ENCODE results near the gene SMYD3. TPM values are rescaled to one million over a fixed set of nuclear protein-coding genes. Genes with fewer than 3 reads are reported as not detected.

SMYD3 gene
- total RNA-seq, 1 donor from 2014 or later: 26.7 TPM

DNA sequence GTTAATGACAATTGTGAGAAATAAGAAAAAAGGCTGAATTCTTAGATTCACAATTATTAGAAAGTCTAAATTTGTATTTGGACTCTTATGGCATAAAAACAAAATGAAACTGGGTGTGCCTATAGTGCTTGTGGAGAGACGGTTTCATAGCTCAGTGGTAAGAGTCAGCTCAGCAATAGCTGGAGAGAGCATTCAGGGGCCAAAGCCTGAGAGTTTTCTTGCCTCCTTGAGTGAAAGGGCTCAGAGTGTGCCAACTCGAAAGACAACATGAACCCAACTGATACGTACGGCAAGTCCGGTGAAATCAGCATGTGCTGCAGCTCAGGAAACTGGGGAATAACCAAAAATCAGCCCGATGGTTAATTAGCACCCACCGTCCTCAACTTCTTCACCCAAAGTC, 577.9 kb downstream of the SMYD3 start:
- DNase-seq (ENCODE audit: low read depth, low spot score): no peak

DNA sequence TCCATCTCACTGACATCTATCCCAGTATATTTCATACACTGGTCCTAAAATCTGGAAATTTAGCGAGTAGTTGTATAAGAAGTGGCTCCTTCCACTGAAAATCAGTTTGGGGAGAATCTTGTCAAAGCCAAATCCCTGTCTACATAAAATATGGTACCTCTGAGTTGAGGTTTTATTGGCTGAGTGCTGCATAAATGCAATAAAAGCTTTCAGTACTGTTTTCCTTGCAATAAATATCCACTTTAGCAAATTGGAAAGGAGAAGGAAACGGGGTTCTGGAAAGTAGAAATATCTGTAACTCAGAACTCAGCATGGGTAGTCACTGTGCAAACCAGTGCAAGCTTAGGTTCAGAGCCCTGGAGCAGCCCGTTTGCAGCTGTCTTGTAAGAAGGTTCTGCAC, 580.2 kb downstream of the SMYD3 start:
- DNase-seq (ENCODE audit: low read depth, low spot score): no peak

DNA sequence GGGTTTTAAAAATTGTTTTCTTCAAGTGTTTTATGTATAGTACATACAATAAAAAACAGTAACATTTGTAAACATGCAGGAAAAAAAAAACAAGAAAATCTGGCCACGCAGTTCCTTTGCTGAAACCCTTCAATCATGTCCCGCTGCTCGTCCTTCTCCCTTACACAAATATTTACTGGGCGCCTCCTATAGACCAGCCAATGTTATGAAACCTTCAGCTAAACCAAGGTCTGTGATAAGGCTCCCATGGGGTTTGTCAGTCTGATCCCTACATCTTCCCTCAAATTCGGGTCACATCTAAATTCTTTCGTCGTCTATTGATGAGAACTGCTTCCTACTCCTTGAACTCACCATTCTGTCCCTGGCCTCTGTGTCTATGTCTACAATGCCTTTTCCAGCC, 583.9 kb downstream of the SMYD3 start:
- DNase-seq (ENCODE audit: low read depth, low spot score): no peak

DNA sequence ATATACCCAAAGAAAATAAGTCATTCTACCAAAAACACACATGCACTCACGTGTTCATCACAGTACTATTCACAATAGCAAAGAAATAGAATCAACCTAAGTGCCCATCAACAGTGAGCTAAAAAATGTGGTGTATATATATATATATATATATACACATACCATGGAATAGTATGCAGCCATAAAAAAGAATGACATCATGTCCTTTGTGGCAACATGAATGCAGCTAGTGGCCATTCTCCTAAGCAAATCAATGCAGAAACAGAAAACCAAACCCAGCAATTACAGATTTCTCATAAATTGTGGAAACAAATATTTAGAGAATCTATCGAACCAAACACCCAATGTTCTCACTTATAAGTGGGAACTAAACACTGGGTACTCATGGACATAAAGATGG, 585.7 kb downstream of the SMYD3 start:
- DNase-seq (ENCODE audit: low read depth, low spot score): no peak

DNA sequence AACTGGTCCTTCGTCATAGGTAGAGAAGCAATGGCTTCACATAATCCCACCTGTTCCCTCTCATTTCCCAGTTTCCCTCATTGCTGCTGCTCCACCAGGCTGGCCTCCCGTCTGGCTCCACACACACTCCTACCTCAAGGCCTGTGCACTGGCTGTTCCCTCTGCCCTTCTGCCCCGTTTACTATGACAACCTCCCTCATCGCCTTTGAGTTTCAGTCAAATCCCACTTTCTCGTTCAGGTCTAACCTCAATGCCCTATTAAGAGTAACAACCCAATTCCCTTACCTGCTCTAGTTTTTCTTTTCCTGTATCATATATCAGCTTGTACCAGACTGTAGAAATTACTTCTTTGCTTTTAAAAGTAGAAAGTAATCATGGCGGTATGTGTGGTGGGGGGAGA, 589.7 kb downstream of the SMYD3 start:
- no peak for DNase-seq (ENCODE audit: low read depth, low spot score)

DNA sequence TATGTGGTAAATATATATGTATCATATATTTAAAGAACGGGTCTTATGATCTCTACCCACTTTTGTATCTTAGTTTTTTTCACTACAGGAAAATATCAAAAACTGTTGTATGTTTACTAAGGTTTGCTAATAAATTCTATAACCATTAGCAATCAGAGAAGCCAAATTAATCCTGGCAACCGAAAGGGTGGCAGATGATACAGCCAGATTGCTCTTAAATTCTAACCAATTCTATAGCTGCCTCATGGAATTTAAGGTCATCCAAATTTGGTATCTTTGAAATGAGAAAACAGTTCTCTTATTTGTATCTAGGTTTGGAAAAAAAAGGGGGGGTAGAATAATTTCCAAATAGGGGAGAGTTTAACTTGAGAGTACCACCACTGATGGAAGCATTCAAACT, 591.2 kb downstream of the SMYD3 start:
- DNase-seq (ENCODE audit: low read depth, low spot score): no peak

DNA sequence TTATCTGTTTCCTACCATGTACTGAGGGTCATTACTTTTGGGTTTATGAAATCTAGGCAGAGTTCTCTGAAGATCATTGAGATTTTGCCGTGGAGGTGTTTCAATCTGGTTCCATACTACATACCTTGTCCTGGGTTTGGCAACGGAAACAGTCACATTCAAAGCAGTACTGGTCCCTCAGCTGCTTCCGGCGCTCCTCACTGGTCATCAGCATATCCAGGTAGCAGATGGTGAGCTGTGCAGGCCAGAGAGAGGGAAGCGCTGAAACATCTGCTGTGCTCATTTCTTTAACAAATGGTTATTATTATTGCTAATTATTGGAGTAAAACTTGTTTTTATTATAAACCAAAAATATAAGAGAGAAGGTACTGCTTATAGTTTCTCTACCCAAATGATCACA, 591.7 kb downstream of the SMYD3 start:
- no peak for DNase-seq (ENCODE audit: low read depth, low spot score)

DNA sequence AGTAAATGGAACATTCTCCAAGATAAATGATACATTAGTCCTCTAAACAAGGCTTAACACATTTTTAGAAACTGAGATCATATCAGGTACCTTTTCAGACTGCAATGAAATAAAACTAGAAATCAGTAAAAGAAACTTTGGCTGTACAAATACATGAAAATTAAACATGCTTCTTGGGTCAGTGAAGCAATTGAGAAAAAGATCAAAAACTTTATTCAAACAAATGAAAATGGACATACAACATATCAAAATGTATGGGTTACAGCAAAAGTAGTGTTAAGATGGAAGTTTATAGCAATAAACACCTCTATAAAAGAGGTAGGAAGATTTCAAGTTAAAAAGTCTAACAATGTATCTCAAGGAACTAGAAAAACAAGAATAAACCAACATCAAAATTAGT, 598.5 kb downstream of the SMYD3 start:
- DNase-seq (ENCODE audit: low read depth, low spot score): no peak

DNA sequence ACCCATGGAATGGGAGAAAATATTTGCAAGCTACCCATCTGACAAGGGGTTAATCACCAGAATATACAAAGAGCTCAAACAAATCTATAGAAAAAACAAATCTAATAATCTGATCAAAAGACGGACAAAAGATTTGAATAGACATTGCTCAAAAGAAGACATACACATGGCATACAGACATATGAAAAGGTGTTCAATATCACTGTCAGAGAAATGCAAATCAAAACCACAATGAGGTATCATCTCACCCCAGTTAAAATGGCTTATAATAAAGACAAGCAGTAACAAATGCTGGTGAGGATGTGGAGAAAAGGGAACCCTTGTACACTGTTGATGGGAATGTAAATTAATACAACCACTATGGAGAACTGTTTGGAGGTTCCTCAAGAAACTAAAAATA, 600.9 kb downstream of the SMYD3 start:
- no peak for DNase-seq (ENCODE audit: low read depth, low spot score)

DNA sequence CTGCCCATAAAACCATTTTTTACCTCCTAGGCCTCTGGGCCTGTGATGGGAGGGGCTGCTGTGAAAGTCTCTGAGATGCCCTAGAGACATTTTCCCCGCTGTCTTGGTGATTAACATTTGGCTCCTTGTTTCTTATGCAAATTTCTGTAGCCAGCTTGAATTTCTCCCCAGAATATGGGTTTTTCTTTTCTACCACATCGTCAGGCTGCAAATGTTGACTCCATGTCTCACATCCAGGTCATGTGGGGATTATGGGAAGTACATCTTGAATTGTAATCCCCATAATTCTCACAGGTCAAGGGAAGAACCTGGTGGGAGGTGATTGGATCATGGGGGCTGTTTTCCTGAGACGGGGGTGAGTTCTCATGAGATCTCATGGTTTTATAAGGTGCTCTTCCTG, 603.2 kb downstream of the SMYD3 start:
- DNase-seq (ENCODE audit: low read depth, low spot score): no peak

DNA sequence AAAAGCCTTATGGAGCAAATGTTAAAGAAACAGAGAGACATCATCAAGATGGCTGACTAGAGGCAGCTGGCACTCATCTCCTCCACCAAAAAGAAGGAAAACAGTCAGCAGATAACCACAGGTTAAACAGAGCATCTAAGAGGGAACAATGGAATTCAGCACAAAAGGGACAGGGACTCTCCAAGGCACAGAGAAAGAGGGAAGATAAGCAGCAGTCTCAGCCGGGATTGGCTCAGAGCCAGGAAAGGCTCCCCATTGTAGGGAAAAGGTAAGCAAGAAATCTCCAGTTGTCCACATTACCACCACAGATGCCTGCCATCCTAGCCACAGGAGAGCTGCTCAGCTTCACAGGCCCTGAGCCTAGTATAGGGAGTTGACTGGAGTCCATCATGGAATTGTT, 605.5 kb downstream of the SMYD3 start:
- no peak for DNase-seq (ENCODE audit: low read depth, low spot score)

DNA sequence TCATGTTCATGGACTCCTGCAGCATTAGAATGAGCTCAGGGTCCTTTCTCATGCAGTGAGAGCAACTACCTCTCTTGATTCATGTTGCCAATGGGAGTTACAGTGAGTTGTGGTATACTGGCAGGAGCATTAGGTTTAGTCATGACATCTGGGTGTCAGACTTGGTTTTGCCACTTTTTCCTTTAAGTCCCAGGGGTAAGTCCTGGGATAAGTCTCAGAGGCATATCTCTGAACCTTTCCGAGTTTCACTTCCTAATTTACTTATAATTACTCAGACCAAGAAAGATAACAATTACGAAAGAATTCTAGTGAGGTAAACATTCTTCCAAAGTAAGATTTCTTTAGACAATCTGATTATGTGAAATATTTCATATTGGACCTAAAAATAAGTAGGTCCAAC, 606.0 kb downstream of the SMYD3 start:
- DNase-seq (ENCODE audit: low read depth, low spot score): no peak

DNA sequence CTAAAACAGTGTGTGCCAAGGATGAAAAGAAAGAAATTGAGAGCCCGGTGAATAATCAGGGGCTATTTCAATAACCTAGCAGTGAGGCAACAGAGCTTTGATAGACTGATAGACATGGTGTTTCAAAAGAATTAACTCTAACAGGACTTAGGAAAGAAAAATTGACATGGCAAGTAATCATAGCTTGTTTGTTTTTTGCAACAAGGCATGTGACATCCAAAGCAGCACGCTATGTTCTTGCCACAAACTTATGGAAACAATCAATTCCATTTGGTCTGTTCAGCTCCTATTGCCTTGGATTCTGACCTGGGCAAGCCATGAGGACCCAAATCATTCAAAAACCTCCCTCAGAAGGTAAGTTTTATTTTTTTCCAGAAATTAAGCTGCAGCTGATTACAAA, 608.5 kb downstream of the SMYD3 start:
- DNase-seq (ENCODE audit: low read depth, low spot score): no peak

DNA sequence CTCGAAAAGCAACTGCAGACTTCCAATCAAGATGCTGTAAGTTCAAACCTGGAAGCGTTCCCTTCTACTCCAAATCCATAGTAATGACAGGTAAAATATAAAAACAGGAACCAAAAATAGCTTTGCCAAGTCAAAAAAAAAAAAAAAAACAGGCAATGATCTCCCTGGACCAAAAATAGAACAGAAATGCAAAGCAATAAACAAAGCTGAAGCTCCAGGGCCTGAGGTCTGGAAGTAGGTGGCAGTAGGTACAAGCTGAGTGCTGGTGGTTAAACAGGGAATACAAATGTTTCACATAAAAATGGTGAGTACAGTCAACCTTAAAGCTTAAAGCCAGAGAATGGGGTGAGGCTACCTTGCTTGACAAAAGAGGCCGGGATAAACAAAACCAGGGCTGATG, 610.8 kb downstream of the SMYD3 start:
- DNase-seq (ENCODE audit: low read depth, low spot score): no peak

DNA sequence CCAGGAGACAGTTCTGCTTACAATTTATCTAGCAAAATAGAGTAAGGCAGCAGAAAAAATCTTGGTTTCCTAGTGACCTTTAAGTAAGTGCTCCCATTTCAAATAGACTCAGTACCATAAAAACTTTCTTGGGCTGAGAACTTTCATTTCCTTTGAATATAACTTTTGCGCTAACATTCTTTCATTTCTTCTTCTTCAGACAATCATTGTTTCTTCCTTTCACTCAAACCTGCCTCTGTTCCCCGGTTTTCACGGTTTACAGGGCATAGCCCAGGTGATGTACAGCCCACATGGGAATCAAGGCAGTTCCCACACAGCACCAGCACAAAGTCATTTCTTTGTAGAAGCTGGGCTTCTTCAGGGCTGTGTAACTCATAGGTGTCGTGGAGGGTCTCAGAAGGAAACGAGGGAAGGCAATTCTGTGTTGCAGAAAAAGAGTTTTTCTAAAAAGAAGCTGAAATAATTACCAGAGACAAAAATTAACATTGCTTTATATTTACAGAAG, 611.6 kb downstream of the SMYD3 start:
- DNase-seq (ENCODE audit: low read depth, low spot score): no peak

DNA sequence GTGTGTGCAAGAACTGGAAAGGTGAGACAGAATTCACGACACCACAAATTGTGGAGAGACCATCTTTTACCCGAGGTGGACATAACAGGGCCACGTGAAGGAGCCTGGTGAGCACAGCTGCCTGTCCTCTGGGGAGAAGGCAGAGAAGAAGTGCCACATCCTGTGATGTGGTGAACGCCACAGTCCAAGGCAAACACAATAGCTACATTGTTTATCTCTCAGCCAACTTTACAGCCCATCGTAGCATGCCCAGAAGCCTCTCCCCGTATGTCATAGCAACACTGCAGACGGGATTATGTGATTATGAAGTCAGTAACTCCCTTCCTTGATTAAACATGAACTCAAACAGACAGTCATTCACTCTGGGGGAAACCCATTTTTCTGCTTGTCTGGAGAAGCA, 612.2 kb downstream of the SMYD3 start:
- DNase-seq (ENCODE audit: low read depth, low spot score): no peak

DNA sequence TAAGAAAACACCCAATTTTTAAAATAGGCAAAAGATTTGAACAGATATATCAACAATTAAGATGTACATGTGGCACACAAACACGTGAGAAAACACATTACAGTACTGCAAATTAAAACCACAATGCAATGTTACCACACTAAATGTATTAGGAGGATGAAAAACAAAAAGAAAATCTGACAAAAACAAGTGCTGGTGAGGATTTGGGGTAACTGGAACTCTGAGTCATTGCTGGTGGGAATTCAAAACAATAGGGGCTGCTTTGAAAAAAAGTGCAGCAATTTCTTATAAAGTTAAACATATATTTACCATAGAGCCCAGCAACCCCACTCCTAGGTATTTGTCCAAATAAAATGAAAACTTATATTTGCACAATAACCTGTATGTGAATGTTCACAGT, 614.1 kb downstream of the SMYD3 start:
- no peak for DNase-seq (ENCODE audit: low read depth, low spot score)

DNA sequence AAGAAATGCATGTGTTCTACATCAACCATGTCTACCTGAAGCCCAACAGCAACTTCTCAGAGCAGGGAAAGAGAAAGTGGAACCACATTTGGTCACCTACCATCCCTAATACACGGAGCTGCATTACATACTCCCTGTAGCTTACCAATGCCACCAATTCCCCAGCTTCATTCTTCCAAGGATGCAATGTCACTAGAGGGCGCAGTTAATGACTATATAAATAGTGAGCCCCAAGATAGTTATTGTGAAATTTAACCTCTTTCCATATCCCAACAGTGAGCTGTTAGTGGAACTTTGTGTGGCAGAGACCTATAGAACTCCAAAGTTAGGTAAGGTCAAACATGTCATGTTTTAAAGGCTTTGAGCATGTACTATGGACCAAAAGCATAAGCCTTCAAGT, 618.3 kb downstream of the SMYD3 start:
- no peak for DNase-seq (ENCODE audit: low read depth, low spot score)

DNA sequence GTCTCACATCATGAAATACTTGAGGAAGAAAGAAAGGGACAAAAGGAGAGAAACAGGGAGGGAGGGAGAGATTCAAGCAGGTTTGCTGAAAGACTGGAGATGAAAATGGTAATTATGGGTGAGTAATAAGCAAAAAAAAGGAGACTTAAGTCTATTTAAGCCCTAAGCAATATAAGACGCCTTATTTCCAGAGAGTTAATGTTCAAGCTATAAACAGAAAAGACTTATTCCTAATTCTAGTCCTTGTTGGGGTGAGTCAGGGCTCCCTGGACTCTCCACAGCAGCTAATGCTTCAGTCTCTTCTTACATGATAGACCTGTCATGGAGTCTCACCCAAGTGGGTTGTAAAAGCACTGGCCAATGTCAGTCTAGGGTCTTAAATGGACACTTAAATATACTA, 619.2 kb downstream of the SMYD3 start:
- DNase-seq (ENCODE audit: low read depth, low spot score): no peak

DNA sequence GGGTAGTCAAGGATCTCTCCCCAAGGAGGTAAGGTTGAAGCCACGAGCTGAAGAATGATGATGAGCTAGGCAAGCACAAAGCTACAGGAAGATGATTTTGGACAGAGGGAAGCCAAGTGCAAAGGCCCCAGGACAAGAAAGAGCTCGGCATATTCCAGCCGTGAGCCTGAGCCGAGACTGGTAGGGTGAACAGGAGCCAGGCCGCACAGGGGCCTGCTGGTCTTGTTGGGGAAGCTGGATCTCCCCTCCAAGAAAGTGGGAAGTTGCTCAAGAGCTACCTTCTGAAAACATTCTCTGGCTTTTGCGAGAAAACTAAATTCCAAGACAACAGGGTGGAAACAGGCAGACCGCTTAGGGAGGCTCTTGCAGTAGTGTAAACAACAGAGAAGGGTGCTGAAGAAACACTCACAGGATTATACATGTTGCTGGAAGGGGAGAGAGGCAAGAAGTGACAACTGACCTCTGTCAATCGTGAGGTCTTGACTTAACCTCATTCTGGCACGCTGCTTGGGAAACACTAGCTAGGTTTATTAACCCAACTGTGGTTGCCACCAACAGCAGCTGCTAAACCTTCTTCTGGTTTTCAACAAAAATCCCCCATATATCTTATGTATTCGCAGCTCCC, 625.2 kb downstream of the SMYD3 start:
- DNase-seq (ENCODE audit: low read depth, low spot score): no peak

DNA sequence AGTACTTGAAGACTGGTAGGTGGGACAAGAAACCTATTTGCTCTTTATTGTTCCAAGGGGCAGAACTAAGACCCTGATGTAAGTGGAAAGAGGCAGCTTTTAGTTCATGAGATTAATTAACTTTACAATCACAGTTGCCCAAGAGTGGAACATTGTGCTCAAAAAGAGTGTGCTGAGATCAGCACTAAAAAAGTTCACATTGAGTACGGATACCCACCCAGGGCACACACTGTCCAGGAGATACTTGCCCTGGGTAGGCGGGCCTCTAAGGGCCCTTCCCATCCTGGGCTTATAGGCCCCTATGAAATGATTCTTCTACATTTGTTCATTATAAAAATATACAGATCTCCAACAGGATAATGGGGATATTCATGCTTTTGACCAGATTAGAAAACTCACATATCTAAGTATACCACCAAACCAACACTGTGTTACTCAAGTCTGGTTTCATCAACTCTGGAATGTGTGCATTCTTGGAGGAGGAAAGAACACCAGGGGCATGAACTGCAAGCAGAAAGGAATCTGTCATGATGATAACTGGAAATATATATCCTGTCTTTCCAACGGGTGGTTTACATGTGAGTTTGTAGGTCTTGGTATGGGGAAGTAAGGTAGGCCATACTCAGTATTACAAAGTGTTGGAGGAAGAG, 626.2 kb downstream of the SMYD3 start:
- no peak for DNase-seq (ENCODE audit: low read depth, low spot score)

DNA sequence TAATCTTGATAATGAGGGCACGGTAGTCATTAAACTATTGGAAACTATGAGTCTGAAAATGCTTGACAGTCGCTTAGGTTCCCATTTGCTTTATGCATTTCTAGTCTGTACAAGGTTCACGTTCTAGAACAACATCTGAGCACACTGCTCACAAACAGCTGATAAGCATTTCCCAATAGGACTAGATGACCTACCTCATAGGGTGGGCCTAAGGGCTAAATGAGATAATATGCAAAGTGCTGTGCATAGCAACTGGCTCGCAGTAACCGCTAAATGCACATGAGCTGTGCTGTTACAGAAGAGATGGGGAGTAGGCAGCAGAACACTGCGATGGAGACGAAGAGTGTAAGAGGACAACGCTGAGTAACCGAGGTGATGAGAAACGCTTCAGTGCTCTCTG, 628.0 kb downstream of the SMYD3 start:
- DNase-seq (ENCODE audit: low read depth, low spot score): no peak

DNA sequence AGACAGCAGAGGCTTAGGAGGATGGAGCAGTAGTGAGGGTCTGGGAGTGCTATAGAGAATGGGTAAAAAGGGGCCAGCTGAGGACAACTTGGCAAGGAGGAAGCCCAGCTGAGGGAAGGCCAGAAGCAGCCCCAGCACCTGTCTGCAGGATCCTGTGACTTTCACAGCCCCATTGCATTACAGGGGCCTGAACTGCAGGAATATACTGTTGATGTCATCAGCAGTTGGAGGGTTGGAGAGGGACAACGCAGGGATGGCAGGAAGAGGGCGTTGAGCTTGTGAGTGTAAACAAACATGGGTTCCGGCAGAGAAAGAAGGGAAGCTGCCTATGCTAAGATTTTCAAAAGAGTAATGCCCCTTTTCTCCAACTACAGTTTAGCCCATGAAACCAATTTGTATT, 628.5 kb downstream of the SMYD3 start:
- DNase-seq (ENCODE audit: low read depth, low spot score): no peak

DNA sequence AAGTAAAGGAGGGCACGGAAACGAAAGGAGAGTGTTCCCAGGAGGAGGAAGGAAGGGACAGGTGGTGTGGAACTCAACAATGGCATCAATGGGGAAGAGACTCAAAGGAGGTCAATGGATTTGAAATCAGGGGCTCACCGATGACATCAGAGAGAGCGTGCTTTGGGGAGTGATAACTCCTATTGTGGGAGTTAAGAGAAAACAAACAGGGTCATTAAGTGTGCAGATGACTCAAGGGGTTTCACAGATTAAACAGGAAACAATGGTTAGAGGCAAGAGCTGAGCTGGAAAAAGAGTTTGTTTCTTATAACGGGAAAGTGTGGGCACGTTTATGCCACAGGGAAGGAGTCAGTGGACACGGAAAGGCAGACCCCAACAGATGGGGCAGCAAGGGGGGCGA, 629.1 kb downstream of the SMYD3 start:
- DNase-seq (ENCODE audit: low read depth, low spot score): no peak

Data from pulmonary artery endothelial cell (primary cell).